DMS53 treated with DMSO at 0.1 percent for 48 hours (cell line): ENCODE data around the gene PIWIL4.
"Not testable (repeated sequence)": the region's sequence is repeated elsewhere in the genome, so short reads cannot be mapped to it uniquely, and the experiment has no call there.

ENCODE experiments used
- DNase-seq: peaks from one replicate; lab custom pipeline; 2025; ENCODE audit not compliant: unreplicated experiment; lab: John Stamatoyannopoulos, UW

The PIWIL4 gene

DNA sequence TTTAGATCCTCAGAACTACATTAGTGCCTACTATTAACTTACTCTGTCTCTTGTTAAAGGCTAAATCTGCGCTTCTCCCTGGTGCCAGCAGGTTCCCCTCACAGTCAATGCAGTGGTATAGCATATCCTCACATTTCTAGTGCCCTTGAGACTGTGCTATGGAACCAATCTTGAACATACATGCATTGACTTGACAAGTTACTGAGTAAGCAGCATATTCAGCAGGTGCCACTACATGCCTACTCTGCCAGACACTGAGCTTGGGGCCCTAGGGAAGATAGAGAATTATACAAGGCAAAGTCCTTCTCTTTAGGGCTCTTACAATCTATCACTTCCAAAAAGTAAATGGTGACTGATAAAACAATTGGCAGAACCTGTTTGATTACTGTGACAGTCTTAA, 20.3 kb upstream of the PIWIL4 start:
- no peak for DNase-seq

DNA sequence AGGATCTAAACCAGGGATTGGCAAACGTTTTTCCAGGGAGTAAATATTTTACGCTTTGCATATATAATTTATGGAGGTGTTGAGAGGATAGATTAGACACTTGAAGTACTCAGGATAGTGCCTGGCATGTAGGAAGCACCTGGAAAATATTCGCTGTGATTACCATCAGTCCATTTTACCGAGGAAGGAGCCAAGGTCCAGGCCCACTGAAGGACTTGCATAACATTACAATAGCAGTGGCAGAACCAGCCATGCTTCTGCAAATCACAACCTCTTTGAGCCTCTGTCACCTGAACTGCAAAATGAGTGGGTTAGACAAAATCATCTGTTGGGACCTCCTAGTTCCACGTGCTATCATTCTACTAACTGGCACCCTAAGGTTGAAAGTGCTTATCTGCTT, 18.0 kb upstream of the PIWIL4 start:
- DNase-seq, result no peak

GRCh38 chr11:94550513-94550912, 16.7 kb upstream of the PIWIL4 start:
- no peak for DNase-seq

- peak; percentile 84 for DNase-seq
Observed at GRCh38 chr11:94553938-94554337, 13.2 kb upstream of the PIWIL4 start.

- not testable (repeated sequence) for DNase-seq
Observed at GRCh38 chr11:94555752-94556329, 11.3 kb upstream of the PIWIL4 start.

DNA sequence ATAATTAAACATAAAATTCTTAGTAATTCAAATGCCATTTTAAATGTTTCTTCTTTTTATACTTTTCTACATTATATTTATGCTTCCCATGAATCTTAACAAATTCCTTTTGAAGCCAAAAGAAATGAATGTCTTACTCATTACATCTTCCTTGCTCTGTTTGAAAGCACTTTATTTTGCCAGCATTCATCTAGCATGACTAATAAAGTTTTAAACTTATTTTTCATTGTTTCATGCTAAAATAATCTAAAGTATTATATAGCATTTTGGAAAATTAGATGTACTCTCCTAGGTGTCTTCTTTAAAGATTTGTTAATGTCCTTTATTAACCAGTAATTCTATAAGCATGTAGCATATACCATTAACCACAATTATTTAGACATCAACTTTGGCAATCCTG, 9.7 kb upstream of the PIWIL4 start:
- no peak for DNase-seq

GRCh38 chr11:94557992-94558391, 9.2 kb upstream of the PIWIL4 start:
- DNase-seq, result no peak

DNA sequence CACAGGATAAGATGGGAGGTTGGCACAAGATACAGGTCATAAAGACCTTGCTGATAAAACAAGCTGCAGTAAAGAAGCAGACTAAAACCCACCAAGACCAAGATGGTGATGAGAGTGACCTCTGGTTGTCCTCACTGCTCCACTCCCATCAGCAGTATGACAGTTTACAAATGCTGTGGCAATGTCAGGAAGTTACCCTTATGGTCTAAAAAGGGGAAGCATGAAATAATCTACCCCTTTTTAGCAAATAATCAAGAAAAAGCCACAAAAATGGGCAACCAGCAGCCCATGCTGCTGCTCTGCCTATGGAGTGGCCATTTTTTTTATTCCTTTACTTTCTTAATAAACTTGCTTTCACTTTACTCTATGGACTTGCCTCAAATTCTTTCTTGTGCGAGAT, 8.7 kb upstream of the PIWIL4 start:
- no peak for DNase-seq

DNA sequence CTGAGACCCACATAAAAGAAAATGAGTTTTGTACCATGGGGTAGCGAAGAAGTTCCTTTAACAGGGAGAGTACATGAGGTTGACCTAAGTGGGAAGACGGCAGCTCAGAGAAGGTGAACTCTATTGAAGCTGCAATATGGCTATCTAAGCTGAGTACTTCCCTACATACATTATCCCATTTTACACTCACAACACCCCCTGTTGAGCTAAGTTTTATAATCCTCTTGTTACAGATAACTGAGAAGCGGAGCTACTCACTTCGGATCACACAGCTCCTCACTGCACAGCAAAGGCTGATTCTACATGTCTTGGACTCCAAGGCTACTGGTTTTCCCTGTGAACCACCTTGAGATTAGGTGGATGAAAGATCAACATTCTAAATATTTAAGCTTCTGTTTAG, 8.2 kb upstream of the PIWIL4 start:
- DNase-seq, result no peak

DNA sequence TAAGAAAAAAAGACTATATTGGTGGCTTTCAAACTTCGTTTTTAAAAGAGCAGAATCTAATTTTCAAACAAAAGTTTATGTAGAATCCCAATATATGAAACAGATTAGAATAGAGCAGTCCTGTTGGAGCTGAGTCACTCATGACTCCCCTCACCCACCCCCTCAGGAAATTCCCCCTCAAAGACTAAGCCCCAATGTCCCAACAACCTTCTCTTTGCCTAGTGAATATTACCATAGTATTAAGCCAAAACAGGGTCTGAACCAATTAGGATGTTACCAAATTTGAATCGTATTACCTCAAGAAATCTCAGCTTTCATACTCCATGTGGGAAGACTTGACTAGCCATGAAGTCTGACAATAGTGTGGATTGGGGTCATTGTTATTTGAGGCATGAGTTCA, 7.8 kb upstream of the PIWIL4 start:
- DNase-seq, result no peak

DNA sequence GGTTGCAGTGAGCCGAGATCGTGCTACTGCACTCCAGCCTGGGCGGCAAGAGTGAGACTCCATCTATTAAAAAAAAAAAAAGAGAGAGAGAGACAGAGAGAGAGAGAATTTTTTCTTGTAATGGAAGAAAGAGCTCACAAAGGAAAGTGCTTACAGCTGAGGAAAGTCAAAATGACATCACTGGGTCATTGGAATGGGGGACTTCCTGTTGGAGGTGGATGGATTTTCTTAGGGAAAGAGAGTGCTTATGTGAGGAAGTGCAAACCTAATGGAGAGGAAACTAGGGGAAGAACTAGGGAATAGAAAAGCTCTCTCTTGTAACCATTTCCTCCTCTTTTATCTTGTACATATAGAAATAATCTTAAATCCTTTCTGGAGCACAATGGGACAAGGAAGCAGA, 6.3 kb upstream of the PIWIL4 start:
- DNase-seq, result no peak

- no peak for DNase-seq
Observed at GRCh38 chr11:94563176-94563847, 3.9 kb upstream of the PIWIL4 start.

GRCh38 chr11:94563848-94564467, 3.2 kb upstream of the PIWIL4 start:
- DNase-seq, result no peak

DNA sequence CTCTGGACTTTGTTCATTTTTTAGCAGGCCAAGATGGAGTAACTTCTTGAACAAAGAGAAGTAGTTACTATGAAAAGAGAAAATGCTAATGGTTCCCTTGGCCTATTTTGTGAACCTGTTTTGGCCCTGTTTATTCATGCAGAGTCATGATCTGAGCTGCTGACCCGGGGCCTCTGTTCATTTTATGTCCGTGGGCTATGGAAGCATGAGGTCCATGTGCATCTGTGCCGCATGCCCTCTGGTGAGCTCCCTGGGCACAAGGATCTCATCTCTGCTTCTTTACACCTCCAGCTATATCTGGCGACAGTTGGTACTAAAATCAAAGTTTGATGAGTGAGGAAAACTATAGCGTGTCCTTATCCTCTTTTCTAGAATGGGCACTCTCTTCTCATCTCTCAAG, 1.0 kb downstream of the PIWIL4 start:
- DNase-seq, result no peak

GRCh38 chr11:94568717-94569116, 1.5 kb downstream of the PIWIL4 start:
- no peak for DNase-seq

GRCh38 chr11:94572975-94573374, 5.8 kb downstream of the PIWIL4 start:
- not testable (repeated sequence) for DNase-seq

DNA sequence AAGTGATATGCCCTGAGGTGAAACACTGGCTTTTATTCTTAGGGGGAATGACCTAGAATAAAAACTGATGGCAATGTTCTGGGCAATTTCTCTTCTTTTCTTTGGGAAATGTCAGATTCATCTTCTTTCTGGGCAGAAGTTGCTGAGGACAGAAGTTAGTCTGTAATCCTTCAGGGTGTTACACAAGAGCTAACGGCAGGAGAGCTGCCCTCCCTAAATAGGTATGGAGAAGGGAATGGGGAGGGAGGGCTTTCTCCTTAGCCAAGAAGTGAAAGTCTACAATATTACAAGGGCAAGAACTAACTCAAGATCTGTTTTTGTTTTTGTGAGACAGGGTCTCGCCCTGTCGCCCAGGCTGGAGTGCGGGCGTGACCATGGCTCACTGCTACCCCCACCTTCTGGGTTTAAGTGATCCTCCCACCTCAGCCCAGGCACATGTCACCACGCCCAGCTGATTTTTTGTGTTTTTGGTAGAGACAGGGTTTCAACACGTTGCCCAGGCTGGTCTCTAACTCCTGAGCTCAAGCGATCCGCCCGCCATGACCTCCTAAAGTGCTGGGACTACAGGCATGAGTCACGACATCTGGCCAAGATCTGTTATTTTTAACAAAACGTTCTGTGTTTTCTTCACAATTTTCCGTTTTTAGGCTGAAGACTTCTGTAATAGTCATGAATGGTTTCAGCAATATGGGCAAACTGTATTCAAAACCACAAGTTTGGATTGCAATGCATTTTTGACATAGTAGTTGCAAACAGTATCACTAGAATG, 7.2 kb downstream of the PIWIL4 start:
- DNase-seq, result no peak

DNA sequence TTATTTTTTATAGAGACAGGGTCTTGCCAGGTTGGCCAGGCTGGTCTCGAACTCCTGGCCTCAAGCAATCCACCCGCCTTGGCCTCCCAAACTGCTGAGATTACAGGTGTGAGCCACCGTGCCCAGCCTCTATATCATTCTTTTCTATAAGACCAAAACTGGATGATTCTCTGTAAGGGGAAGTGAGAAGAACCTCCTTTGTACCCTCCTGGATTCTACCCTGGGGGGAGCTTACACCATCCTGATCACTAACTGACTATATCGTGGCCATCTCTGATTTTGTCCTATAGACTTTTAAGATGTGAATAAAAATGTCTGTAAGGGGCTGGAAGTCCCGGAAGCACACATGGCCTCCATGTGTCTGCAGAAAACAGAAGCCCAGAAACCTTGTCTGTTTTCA, 9.1 kb downstream of the PIWIL4 start:
- no peak for DNase-seq

DNA sequence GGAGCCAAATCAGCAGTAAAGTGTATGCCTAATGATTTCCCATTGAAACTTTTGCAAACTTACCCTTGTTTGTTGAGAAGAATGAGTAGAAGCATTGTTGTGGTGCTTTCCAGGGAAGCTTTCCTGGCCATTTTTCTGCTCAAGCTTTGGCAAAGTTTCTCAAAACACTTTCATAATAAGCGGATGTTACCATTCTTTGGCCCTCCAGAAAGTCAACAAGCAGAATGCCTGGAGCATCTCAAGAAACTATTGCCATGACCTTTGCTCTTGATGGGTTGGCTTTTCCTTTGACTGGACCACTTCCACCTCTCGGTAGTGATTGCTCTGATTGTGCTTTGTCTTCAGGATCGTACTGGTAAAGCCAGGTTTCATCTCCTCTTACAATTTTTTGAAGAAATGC, 10.7 kb downstream of the PIWIL4 start:
- DNase-seq, result no peak

DNA sequence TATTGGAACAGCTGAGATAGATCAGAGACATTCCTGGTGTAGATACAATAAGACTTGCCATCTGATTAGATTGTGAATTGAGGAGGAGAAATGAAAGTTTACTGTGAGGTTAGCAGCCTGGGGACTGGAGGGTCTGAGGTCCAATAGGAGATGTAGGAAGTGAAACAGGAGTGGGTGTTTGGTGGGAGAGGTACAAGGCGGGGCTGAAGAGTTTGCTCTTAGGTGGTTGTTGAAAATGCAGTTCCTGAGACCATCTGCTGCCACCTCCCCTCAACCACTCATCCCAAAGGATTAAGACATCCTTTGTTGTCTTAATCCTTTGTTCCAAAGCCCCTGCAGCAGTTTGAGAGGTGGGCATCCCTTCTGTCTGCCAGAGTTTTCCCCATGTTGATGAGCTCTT, 14.8 kb downstream of the PIWIL4 start:
- DNase-seq, result no peak

GRCh38 chr11:94583213-94583865, 16.2 kb downstream of the PIWIL4 start:
- no peak for DNase-seq
